GM19193 (cell line): ENCODE results near the gene ZNF304.

ENCODE experiments used
- POLR2A ChIP-seq: IDR thresholded peaks from 4 replicates; pipeline ENCODE4 v1.6.1; 2011; ENCODE audit not compliant: insufficient read depth, insufficient read length; ENCODE audit errors: extremely low read depth

ZNF304 gene

GRCh38 chr19:57350877-57351805, at the start of gene ZNF304:
ZNF304 (plus strand) TSS chr19:57351271; CDS start chr19:57351665, 394 bp downstream.
- peak; percentile 68 for TF ChIP-seq POLR2A

DNA sequence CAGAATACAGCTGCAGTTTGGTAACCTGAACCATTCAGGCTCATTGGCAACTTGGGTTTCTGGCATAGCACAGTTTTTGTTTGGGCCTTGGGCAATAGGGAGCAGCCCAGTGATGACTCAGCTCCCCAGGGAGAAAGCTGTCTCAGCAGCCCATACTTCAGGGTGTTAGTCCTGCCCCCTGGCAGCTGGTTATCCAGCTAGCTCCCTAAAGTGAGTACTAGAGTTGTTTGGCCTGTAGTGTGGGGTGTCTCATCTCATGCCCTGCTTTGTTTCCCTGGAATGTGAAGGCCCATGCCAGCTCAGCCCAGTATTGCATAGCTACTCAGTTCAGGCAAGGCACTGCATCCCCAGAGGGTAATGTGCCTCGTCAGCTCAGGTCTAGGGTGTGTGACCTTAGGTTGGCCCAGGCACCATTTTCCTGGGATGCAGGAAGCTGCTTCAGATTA, 49.0 kb upstream of the ZNF304 start:
- TF ChIP-seq POLR2A: peak; percentile 3

- no peak for TF ChIP-seq POLR2A
Observed at GRCh38 chr19:57302727-57303401, 48.2 kb upstream of the ZNF304 start.

DNA sequence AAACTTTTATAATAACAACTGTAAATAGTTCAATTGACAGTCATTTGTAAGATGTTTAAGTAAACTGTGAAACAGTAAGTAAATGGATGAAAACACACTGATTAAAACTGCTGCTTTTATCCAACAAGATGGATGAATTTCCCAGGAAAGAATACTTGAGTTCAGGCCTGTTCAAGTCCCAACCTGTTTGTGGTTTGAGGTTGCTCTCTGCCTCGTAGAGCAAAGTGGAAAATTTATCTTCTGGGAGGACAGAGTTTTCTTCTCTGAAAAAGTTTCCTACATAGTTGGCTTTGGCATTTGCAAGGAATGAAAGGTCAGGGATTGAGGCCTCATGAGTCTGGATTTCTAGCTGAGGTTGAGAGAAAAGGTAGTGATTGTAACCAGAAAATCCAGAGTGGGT, 46.0 kb upstream of the ZNF304 start:
- TF ChIP-seq POLR2A: no peak

GRCh38 chr19:57308514-57308913, 42.6 kb upstream of the ZNF304 start:
- TF ChIP-seq POLR2A: no peak

- no peak for TF ChIP-seq POLR2A
Observed at GRCh38 chr19:57310792-57311191, 40.3 kb upstream of the ZNF304 start.

DNA sequence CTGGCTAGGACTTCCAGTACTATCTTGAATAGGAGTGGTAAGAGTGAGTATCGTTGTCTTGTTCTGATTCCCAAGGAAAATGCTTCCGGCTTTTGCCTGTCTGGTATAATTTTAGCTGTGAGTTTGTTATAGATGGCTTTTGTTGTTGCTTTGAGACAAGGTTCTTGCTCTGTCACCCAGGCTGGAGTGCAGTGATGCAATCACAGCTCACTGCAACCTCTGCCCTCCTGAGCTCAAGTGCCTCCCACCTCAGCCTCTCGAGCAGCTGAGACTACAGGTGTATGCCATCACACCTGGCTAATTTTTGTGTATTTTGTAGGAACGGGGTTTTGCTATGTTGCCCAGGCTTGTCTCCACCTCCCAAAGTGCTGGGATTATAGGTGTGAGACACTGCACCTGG, 36.9 kb upstream of the ZNF304 start:
- TF ChIP-seq POLR2A: no peak

- no peak for TF ChIP-seq POLR2A
Observed at GRCh38 chr19:57317503-57317902, 33.6 kb upstream of the ZNF304 start.

- no peak for TF ChIP-seq POLR2A
Observed at GRCh38 chr19:57319869-57320179, 31.2 kb upstream of the ZNF304 start.

DNA sequence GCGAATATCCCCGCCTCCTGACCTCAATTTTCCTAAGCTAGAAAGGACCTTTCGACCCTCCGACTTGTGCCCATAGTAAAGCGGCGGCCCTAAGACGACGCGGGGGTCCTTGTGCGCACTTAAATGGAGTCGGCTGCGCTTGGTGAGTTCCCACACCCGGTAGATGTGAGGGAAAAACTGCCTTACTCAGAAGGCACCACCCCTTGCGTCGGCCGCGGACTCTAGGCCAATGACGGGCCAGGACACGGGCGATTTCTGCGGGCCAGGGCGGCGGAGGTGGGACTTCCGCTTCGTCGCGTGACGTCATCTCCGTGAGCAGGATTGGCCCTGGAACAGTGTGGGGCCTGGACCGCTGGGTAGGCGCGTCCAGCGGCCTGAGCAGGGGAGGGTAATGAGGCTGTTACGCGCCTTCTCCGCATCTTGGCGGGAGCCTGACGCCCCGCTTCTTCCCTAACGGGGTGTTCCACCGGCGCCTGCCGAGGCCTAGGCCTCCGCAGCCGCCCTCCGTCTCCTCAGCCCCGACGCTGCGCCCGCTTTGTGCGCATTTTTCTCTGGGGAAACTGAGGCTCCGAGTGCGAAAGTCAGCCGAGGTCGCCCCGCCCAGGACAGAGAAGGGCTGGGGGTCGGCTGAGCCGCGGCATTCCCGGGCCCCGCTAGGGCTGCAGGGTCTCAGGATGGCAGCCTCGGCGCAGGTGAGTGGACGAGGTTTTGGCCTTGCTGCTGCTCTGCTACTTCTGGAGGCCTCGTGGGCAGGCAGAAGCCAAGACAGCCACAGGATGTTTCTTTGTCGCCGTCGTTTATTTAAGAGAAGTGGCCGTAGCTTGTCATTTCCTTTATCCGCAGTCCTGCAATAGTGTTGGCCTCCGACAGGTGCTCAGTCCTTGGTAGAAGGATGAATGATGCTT, 30.6 kb upstream of the ZNF304 start, which contains the start of gene ZNF543:
Gene ZNF543 (plus strand): TSS at position 293 of the 905 bp plus-strand sequence. CDS start 382 bp downstream, at position 675.
- peak; percentile 83 for TF ChIP-seq POLR2A

DNA sequence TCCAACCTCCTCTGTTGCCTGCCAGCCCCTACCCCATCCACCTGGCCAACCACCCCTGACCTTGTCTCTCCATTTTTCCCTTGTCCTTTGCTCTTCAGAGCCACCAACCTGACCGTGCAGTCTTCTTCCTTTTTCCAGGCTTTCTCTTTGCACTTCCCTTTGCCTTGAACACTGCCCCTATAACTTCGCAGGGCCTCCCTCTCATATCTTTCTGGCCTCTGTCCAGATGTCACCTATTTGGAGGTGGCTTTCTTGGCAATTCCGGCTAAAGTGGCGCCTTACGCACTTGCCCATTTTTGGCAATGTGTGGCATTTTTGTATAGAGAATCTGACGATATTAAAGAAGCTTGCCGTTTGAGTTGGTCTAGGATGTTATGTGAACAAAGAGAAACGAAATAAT, 30.0 kb upstream of the ZNF304 start:
- TF ChIP-seq POLR2A: no peak

- no peak for TF ChIP-seq POLR2A
Observed at GRCh38 chr19:57321751-57322150, 29.3 kb upstream of the ZNF304 start.

GRCh38 chr19:57324992-57325391, 26.1 kb upstream of the ZNF304 start:
- TF ChIP-seq POLR2A: no peak

GRCh38 chr19:57327993-57328392, 23.1 kb upstream of the ZNF304 start:
- no peak for TF ChIP-seq POLR2A

DNA sequence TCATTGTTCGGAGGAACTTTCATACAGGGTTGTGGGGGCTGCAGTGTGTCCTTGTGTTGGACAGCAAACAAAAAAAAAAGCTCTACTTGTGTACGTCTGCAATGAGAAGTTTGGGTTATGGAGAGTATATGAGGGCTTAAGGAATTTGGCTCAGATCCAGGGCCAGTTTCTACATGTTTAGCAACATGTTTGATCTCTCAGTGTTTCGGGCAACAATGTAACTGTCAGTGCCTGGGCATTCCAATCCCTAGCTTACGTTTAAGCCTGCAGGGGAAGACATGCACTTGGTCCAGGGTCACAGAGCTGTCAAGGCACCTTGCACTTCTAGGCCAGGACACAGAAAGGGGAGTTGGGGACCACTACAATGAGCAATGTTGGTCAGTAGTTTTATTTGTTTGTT, 16.9 kb upstream of the ZNF304 start:
- no peak for TF ChIP-seq POLR2A

DNA sequence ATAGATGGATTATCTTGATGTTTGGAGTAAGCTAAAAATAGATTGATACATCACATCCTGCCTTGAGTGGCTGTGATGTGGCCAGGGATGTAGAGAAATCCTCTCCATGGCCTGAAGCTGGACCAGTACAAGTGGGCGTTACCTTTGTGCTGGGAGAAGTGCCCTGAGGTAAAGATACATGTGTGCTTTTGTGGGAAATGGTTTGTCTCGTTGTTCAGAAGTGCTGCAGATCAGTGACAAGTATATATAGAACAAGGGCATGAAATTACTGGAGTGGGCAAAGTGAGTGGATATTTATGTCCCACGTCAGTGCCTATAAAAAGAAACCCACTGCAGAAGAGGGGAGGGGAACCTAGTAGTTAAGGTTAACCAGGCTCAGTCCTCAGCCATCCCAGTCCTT, 12.2 kb upstream of the ZNF304 start:
- no peak for TF ChIP-seq POLR2A

GRCh38 chr19:57342582-57342981, 8.5 kb upstream of the ZNF304 start:
- TF ChIP-seq POLR2A: no peak
